ENCODE measurements around the gene LRP6. TPM values are rescaled to one million over a fixed set of nuclear protein-coding genes. Genes with fewer than 3 reads are reported as not detected.
"Not testable (repeated sequence)": the region's sequence is repeated elsewhere in the genome, so short reads cannot be mapped to it uniquely, and the experiment has no call there.

The LRP6 gene
- polyA plus RNA-seq, 1 donor (not counting 4 experiments of a cell fraction or from before 2014, with no cell fraction given), result 13.0 TPM

- H3K79me2 ChIP-seq (ENCODE audit: control insufficient read depth, insufficient read depth, low read length), result no peaks in the 10 kb centered on the region
- H3K9ac ChIP-seq (ENCODE audit: control insufficient read depth, extremely low read depth, insufficient read depth, low read length), result no peak overlapping the region
- FAIRE-seq, result no peak
- no peaks in the 10 kb centered on the region for H3K27me3 ChIP-seq (ENCODE audit: control insufficient read depth, extremely low read depth, insufficient read depth, low read length)
- no peaks in the 10 kb centered on the region for H4K20me1 ChIP-seq (ENCODE audit: control insufficient read depth, extremely low read depth, insufficient read depth, low read length)
- H2AFZ ChIP-seq (ENCODE audit: control insufficient read depth, low read length), result no peak overlapping the region
- H3K4me1 ChIP-seq (ENCODE audit: control insufficient read depth, extremely low read depth, insufficient read depth, low read length), result no peaks in the 10 kb centered on the region
- H3K27ac ChIP-seq (ENCODE audit: control insufficient read depth, insufficient read depth, low read length), result no peak overlapping the region
- no peak for TF ChIP-seq EZH2 (IDR thresholded peaks at IDR 0.05; ENCODE audit: low read length)
- peaks cover 3 to 9% of the 10 kb centered on the region in 2 experiments for H3K36me3 ChIP-seq (ENCODE audit: control insufficient read depth in 2 of 2, extremely low read depth in 1 of 2, insufficient read depth in 2 of 2, low read length in 2 of 2)
- dilution Hi-C loops (cut with MboI; ENCODE audit: extremely low pct_ligation_motif_present, low sequenced_read_pairs), result no loop called here
- no peak overlapping the region for H3K4me2 ChIP-seq (ENCODE audit: control insufficient read depth, extremely low read depth, insufficient read depth, low read depth, low read length)
- no peak for DNase-seq (ENCODE audit: low read depth, low spot score)
- H3K9me1 ChIP-seq (ENCODE audit: control insufficient read depth, extremely low read depth, insufficient read depth, low read length), result no peaks in the 10 kb centered on the region
- no peak overlapping the region for H3K4me3 ChIP-seq (ENCODE audit: control insufficient read depth in 2 of 3, extremely low read depth in 1 of 3, insufficient read depth in 2 of 3, low read depth in 1 of 3, low read length in 3 of 3)
- no peaks in the 10 kb centered on the region for H3K9me3 ChIP-seq (ENCODE audit: control insufficient read depth, low read depth, low read length)
Observed at GRCh38 chr12:12147111-12147510, 119.7 kb downstream of the LRP6 start.

DNA sequence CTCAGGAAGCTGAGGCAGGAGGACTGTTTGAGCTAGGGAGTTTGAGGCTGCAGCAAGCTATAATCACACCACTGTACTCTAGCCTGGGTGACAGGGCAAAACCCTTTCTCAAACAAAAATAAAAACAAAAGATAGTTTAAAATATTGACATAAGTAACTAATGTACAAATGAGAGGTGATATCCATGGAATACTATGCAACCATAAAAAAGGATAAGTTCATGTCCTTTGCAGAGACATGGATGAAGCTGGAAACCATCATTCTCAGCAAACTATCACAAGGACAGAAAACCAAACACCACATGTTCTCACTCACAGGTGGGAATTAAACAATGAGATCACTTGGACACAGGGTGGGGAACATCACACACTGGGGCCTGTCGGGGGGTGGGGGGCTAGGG is 122.3 kb downstream of the LRP6 start:
- FAIRE-seq; H4K20me1 ChIP-seq (ENCODE audit: control insufficient read depth, extremely low read depth, insufficient read depth, low read length); H3K9me3 ChIP-seq (ENCODE audit: control insufficient read depth, low read depth, low read length); H3K27me3 ChIP-seq (ENCODE audit: control insufficient read depth, extremely low read depth, insufficient read depth, low read length); H3K36me3 ChIP-seq (ENCODE audit: control insufficient read depth in 2 of 2, extremely low read depth in 1 of 2, insufficient read depth in 2 of 2, low read length in 2 of 2); H3K27ac ChIP-seq (ENCODE audit: control insufficient read depth, insufficient read depth, low read length); H3K79me2 ChIP-seq (ENCODE audit: control insufficient read depth, insufficient read depth, low read length); H3K4me1 ChIP-seq (ENCODE audit: control insufficient read depth, extremely low read depth, insufficient read depth, low read length); dilution Hi-C loops (cut with MboI; ENCODE audit: extremely low pct_ligation_motif_present, low sequenced_read_pairs); H3K9me1 ChIP-seq (ENCODE audit: control insufficient read depth, extremely low read depth, insufficient read depth, low read length); H3K4me2 ChIP-seq (ENCODE audit: control insufficient read depth, extremely low read depth, insufficient read depth, low read depth, low read length); H3K9ac ChIP-seq (ENCODE audit: control insufficient read depth, extremely low read depth, insufficient read depth, low read length); H2AFZ ChIP-seq (ENCODE audit: control insufficient read depth, low read length); H3K4me3 ChIP-seq (ENCODE audit: control insufficient read depth in 2 of 3, extremely low read depth in 1 of 3, insufficient read depth in 2 of 3, low read depth in 1 of 3, low read length in 3 of 3); DNase-seq (ENCODE audit: low read depth, low spot score): not testable (repeated sequence)

DNA sequence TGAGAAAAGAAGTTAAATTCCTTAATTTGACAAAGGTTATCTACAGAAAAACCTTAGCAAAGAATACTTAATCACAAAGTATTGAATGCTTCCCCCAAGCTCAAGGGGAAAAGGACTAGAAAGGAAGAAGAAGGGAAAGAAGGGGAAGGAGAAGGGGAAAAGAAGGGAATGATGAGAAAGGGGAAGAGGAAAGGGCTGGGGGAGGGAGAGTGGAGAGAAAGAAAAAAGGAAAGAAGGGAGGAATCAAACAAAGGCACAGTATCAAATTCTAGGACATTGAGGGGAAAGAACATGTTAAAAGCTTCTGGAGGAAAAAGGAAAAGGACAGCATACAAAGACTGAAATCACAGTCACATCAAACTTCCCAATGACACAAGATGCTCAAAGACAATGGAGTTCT is 125.8 kb downstream of the LRP6 start:
- DNase-seq (ENCODE audit: low read depth, low spot score) (no peak), FAIRE-seq (no peak)
- no peaks in the 10 kb centered on the region for H4K20me1 ChIP-seq (ENCODE audit: control insufficient read depth, extremely low read depth, insufficient read depth, low read length)
- no peak for TF ChIP-seq CTCF (optimal IDR thresholded peaks at IDR 0.05 in 1 of 3, IDR thresholded peaks at IDR 0.05 in 1 of 3, conservative IDR thresholded peaks at IDR 0.05 in 1 of 3; ENCODE audit: extremely low read depth in 1 of 3, insufficient read depth in 2 of 3, low read length in 3 of 3)
- TF ChIP-seq EZH2 (IDR thresholded peaks at IDR 0.05; ENCODE audit: low read length), result no peak
- H2AFZ ChIP-seq (ENCODE audit: control insufficient read depth, low read length), result no peak overlapping the region
- H3K79me2 ChIP-seq (ENCODE audit: control insufficient read depth, insufficient read depth, low read length), result no peaks in the 10 kb centered on the region
- no peak overlapping the region for H3K27ac ChIP-seq (ENCODE audit: control insufficient read depth, insufficient read depth, low read length)
- H3K4me2 ChIP-seq (ENCODE audit: control insufficient read depth, extremely low read depth, insufficient read depth, low read depth, low read length), result no peak overlapping the region
- no peaks in the 10 kb centered on the region for H3K36me3 ChIP-seq (ENCODE audit: control insufficient read depth in 2 of 2, extremely low read depth in 1 of 2, insufficient read depth in 2 of 2, low read length in 2 of 2)
- dilution Hi-C loops (cut with MboI; ENCODE audit: extremely low pct_ligation_motif_present, low sequenced_read_pairs), result no loop called here
- no peaks in the 10 kb centered on the region for H3K27me3 ChIP-seq (ENCODE audit: control insufficient read depth, extremely low read depth, insufficient read depth, low read length)
- H3K9ac ChIP-seq (ENCODE audit: control insufficient read depth, extremely low read depth, insufficient read depth, low read length), result no peak overlapping the region
- no peak overlapping the region for H3K4me3 ChIP-seq (ENCODE audit: control insufficient read depth in 2 of 3, extremely low read depth in 1 of 3, insufficient read depth in 2 of 3, low read depth in 1 of 3, low read length in 3 of 3)
- no peaks in the 10 kb centered on the region for H3K9me3 ChIP-seq (ENCODE audit: control insufficient read depth, low read depth, low read length)
- no peaks in the 10 kb centered on the region for H3K9me1 ChIP-seq (ENCODE audit: control insufficient read depth, extremely low read depth, insufficient read depth, low read length)
- H3K4me1 ChIP-seq (ENCODE audit: control insufficient read depth, extremely low read depth, insufficient read depth, low read length), result peaks cover 2% of the 10 kb centered on the region
